A549 treated with Mapracorat at 1 μM for 4 hours (cell line): ENCODE results near the gene PRRG2. TPM values are rescaled to one million over a fixed set of nuclear protein-coding genes. Genes with fewer than 3 reads are reported as not detected.

Experiments used
- total RNA-seq: library from RNA; stranded (reverse); fragments of 200-300 nt; extraction: Qiagen RNA extraction; gene quantifications from 5 replicates; pipeline ENCODE4 v1.2.3, GENCODE V29; 2022

PRRG2 gene
- total RNA-seq: 0.44 to 1.1 TPM (median 0.75 TPM) in 5 replicates

DNA sequence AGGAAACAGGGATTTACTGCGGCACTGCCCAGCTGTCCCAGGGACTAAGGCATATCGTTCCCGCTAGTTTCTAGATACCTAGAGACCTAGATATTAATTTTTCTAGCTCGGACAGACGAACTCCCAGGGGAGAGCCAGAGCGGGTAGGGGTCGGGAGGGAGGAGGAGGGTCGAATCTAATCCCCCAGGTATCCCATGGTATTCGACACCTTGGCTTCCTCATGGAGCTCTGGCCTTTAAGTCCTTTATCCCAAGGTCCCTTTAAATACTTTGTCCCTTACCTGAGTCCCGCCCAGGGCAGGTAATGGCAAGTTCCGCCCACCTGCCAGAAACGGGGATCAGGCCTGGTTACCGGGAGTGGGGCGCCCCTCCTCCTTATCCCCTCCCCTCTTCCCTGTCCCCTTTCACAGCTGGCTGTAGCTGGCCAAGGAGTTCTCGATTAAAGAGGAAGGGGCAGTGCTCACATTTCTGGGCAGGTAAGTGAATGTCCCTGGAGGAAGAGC is at the start of gene PRRG2:
TSS of gene PRRG2 (plus strand) at position 310 of the 502 bp plus-strand sequence. CDS start 1,904 bp downstream, outside the sequence.

DNA sequence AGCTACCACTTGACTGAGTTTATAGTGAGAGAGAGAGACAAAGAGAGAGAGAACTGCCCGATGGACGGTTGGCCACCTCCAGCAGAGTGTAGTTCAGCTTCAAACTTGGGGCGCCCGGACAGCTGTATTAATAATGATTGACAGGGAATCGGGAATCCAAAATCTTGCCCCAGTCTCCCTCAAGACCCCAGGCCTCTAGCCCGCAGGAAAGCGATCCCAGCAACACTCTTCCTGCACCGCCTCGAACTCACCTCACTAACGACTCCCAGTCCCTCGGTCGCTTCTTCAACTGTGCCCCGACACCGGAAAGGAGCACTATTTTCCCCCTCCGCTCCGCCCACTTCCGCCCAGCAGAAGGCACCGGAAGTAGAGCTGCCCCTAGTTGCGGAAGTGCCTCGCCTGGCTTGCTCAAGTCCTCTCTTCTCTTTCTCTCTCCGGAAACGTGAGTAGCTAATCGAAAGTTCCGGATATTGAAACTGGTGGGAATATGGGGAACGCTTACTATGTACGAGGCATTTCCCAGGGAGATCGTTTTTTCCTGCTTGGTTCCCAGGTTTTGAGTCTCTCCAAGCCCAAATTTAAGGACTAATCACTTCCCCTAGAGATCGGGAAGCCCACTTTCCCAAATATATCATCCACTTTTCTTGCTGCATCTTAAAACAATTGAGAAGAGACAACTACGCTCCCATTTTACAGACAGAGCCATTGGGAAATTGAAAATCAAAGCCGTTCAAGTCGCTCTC is 681 bp upstream of the PRRG2 start, which contains the start of gene NOSIP:
TSS of gene NOSIP (minus strand) at position 293 of the 743 bp plus-strand sequence. CDS start 19,865 bp downstream, outside the sequence.

GRCh38 chr19:49590971-49591730 is 10.0 kb downstream of the PRRG2 start, which contains the start of gene PRR12:
PRR12 (plus strand) TSS chr19:49591182; CDS start chr19:49591655, 473 bp downstream.

GRCh38 chr19:49640113-49640898 is 59.2 kb downstream of the PRRG2 start, which contains the start of gene RRAS:
RRAS (minus strand) TSS chr19:49640143; CDS start chr19:49640098, 45 bp downstream.

Other genes with a start within 250 kb of the PRRG2 start
- gene CD37, start 245.9 kb upstream of the PRRG2 start, total RNA-seq: not detected in 5 replicates
- 14.1 to 20.5 TPM (median 17.5 TPM) in 5 replicates for gene TEAD2, start 218.9 kb upstream of the PRRG2 start, total RNA-seq
- 0.11 to 1.1 TPM (median 0.59 TPM) in 5 replicates for gene DKKL1, start 217.4 kb upstream of the PRRG2 start, total RNA-seq
- 0.06 TPM in 1 of 5 replicates, not detected in the others for gene KASH5, start 193.1 kb upstream of the PRRG2 start, total RNA-seq
- gene PTH2, start 157.9 kb upstream of the PRRG2 start, total RNA-seq: not detected in 5 replicates
- 0.08 to 0.22 TPM (median 0.19 TPM) in 4 of 5 replicates, not detected in the other for gene GFY, start 155.9 kb upstream of the PRRG2 start, total RNA-seq
- gene SLC17A7, start 139.8 kb upstream of the PRRG2 start, total RNA-seq: 0.44 to 0.71 TPM (median 0.55 TPM) in 5 replicates
- 85.8 to 96.7 TPM (median 90.5 TPM) in 5 replicates for gene PIH1D1, start 129.5 kb upstream of the PRRG2 start, total RNA-seq
- 14.4 to 28.1 TPM (median 24.4 TPM) in 5 replicates for gene ALDH16A1, start 128.1 kb upstream of the PRRG2 start, total RNA-seq
- gene FLT3LG, start 107.1 kb upstream of the PRRG2 start, total RNA-seq: 1.1 to 1.4 TPM (median 1.3 TPM) in 5 replicates
- gene RPL13A, start 93.7 kb upstream of the PRRG2 start, total RNA-seq: 3,905 to 4,301 TPM (median 4,085 TPM) in 5 replicates
- 3,769 to 4,865 TPM (median 3,847 TPM) in 5 replicates for gene RPS11, start 84.9 kb upstream of the PRRG2 start, total RNA-seq
- 26.4 to 32.0 TPM (median 29.2 TPM) in 5 replicates for gene FCGRT, start 68.7 kb upstream of the PRRG2 start, total RNA-seq
- gene RCN3, start 53.3 kb upstream of the PRRG2 start, total RNA-seq: 1.3 to 2.9 TPM (median 2.3 TPM) in 5 replicates
- 88.3 to 108 TPM (median 105 TPM) in 5 replicates for gene NOSIP, start 760 bp upstream of the PRRG2 start, total RNA-seq
- gene PRR12, start 9.9 kb downstream of the PRRG2 start, total RNA-seq: 25.0 to 35.5 TPM (median 34.0 TPM) in 5 replicates
- gene RRAS, start 58.8 kb downstream of the PRRG2 start, total RNA-seq: 99.6 to 157 TPM (median 144 TPM) in 5 replicates
- gene SCAF1, start 60.9 kb downstream of the PRRG2 start, total RNA-seq: 39.5 to 69.3 TPM (median 65.3 TPM) in 5 replicates
- gene IRF3, start 84.5 kb downstream of the PRRG2 start, total RNA-seq: 74.8 to 117 TPM (median 95.5 TPM) in 5 replicates
- gene BCL2L12, start 84.6 kb downstream of the PRRG2 start, total RNA-seq: 53.4 to 73.8 TPM (median 70.9 TPM) in 5 replicates
- gene PRMT1, start 96.0 kb downstream of the PRRG2 start, total RNA-seq: 403 to 432 TPM (median 421 TPM) in 5 replicates
- 3.6 to 7.2 TPM (median 5.1 TPM) in 5 replicates for gene ADM5, start 108.3 kb downstream of the PRRG2 start, total RNA-seq
- 11.0 to 15.0 TPM (median 14.0 TPM) in 5 replicates for gene CPT1C, start 109.8 kb downstream of the PRRG2 start, total RNA-seq
- gene TSKS, start 182.0 kb downstream of the PRRG2 start, total RNA-seq: not detected in 5 replicates
- gene AP2A1, start 185.7 kb downstream of the PRRG2 start, total RNA-seq: 40.1 to 57.8 TPM (median 55.4 TPM) in 5 replicates
- 13.3 to 16.4 TPM (median 14.5 TPM) in 5 replicates for gene FUZ, start 232.0 kb downstream of the PRRG2 start, total RNA-seq
- 45.8 to 71.0 TPM (median 68.3 TPM) in 5 replicates for gene MED25, start 237.0 kb downstream of the PRRG2 start, total RNA-seq